GM21737 (cell line): ENCODE results near the gene CACNG4.

ENCODE experiments used
- ATAC-seq: cut with Tn5 transposase; IDR thresholded peaks from one replicate; pipeline ENCODE4 v1.9.1; 2021; ENCODE audit warnings: mild to moderate bottlenecking, moderate library complexity; ENCODE audit not compliant: unreplicated experiment

CACNG4 gene

DNA sequence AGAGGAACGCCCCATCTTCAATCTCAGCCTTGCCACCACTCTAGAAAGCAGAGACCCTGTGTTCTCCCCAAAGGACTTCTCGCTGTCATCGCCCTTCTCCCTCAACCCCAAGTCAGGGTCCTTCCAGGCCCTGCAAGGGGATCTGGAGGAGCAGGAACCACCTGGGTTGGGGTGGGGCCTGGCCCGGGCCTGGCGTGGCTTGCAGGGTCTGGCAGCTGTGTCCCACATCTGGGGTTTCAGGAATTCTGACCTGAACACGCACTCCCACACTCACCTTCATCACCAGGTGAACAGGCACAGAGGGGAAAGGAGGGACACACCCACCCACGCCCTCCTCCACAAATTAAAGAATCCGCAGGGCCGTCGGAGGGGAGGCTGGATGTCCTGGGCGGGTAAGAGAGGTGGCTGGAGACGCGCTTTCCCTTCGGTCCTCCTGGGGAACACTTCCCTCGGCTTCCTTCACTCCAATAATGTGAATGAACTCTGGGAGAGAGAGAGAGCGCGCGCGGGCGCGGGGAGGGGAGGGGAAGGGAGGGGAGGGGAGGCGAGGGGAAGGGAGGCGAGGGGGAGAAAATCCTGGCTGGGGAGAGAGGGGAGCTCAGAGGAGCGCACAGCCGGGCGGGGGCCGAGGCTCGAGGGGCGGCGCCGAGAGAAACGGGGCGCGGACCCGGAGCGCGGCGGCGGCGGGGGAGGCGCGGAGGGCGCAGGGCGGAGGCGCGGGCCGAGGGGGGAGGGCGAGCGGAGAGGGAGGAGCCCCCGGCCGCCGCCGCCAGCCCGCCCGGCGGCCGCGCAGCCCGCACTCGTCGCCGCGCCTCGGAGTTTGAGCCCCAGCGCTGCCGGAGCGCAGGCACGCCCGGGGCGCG lies at the start of gene CACNG4:
TSS of gene CACNG4 (plus strand) at position 799 of the 863 bp plus-strand sequence. CDS start 205 bp downstream, outside the sequence.
- ATAC-seq, result no peak

DNA sequence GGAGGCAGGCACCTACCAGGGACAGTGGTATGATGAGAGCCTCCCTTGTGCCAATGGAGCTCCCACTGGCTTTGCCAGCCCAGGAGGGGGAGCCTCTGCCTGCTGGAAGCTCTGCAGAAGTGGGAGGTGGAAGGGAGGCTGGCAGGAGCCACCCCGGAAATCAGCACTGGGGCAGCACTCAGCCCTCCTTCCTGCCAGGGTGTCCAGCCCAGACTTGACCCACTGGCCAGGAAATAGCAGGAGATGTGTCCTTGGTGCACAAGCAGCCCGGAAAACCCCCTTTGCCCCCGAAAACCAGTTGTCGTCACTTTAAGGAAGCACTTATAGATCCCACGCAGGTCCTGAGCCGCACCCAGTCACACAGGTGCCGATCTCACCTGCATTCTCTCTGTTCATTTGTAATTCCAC lies 49.3 kb upstream of the CACNG4 start:
- ATAC-seq, result no peak

DNA sequence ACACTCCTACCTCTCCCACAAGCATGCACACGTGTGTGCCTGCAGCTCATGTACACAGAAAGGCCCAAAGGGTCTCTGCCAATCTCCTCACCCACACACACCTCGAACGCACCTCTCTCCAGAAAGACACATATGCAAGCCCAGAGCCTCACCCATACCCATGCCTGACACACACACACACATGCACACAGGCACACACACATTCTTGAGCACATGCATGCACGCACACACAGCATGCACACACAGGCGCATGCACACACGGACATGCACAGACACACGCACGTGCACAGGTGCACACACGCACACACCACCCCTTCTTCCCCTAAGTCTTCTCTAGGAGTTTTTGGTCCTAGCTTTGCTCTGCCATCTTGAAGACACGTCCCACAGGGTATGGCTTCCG lies 48.7 kb upstream of the CACNG4 start:
- ATAC-seq, result no peak

DNA sequence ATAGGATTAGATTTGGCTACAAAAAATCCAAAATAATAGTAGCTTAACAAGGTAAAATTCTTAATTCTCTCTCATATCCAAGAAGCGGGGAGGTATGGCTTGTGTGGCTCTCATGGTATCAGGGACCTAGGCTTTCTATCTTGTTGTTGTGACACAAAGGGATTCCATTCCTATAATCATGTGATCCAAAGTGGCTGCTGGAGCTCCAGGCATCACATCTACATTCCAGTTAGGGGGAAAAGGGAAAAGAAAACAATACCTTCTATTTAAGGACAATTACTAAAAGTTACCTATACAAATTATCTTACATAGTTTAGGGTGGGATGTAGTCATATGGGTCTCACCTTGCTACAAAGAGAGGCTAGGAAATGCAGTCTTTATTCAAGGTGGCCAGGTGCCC lies 47.6 kb upstream of the CACNG4 start:
- ATAC-seq, result no peak

DNA sequence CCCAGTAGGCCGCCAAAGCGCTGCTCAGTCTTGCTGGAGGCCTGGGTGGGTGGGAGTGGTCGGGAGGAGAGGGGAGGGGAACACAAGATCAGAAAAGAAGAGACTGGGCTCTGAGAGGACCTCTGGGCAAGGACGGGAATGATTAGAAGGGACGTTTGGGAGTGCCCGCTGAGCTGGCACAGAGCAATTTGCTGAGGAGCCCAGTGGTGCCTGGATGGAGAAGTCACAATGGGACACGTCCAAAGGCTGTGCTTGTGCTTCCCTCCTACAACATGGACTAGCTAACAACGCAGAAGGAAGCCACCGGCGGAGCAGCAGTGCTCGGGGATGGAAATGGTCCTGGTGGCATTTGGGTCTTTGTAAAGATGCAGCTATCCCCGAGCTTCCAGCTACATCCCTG lies 45.6 kb upstream of the CACNG4 start:
- ATAC-seq, result no peak

DNA sequence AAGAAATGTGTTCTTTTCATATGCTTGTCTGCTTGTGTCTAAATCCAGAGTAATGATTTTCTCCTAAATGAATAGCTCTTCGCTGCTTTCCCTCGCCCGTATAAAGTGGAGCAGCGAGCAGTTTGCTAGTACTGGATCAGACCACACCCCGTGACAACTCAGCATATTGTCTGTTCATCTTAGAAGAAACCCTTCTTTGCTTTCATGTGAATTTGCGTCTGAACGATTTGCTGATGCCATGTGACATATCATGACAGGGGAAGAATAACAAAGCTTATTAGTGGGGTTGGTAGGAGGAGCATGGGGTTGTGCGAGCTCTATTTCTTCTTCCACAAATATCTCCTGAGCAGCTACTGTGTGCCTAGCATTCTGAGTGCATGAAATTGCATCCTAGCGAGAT lies 44.1 kb upstream of the CACNG4 start:
- ATAC-seq, result no peak

DNA sequence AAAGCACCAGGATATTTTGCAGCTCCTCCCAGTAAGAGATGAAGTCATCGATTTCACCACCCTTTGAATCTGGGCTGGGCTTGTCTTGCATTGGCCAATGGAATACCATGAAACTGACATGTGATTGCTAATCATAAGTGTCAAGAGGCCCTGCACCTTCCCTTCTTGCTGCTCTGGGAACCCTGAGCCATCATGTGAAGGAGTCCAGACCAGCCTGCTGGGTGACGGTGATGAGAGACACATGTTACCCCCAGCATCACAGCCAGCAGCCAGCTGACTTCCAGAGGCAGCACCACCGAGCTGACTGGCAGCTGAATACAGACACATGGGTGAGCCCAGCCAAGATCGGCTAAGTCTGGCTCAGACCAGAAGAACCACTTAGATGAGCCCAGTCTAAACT lies 43.6 kb upstream of the CACNG4 start:
- ATAC-seq, result no peak

DNA sequence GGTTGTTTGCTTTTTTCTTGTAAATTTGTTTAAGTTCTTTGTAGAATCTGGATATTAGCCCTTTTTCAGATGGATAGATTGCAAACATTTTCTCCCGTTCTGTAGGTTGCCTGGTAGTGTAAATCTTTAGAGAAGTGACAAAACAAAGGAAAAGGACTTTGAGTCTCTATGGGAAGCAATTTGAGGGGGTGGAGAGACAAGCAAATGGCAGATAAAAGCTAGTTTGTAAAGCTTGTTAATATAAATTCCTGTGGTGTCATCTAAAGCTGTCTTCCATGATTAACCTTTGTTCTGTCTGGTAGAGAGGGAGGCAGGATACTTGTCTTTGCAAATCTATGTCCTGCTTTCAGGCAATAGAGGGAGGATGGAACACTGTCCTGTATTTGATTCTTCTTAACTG lies 40.6 kb upstream of the CACNG4 start:
- ATAC-seq, result no peak

DNA sequence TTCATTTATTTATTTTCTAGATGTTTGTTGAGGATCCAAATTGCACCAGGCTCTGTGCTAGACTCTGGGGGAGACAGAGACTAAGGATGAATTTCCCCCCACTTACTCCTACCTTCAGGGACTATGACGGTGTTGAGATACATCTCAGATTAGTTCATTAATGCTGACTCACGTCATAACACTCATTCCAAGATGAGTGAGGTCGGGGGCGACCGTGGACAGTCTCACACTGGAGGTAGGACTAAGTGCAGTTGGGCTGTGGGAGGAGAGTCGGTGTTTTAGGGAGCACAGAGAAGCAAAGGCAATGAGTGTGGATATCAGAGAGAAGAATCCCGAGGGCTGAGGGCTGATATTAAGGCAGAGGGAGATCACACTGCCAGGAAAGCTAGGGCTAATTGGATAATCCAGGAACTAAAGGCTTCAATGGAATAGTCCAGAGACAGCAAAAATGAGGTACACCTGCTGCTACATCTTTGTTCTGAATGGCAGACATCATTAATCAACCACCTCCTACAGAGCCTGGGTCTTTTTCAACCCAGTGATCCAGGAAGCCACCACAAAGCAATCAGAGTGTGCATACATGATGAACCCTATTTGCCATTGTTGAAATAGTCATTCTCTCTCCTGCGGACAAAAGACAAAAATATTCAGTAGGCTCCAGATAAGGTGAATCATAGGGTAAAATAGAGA lies 38.6 kb upstream of the CACNG4 start:
- no peak for ATAC-seq

DNA sequence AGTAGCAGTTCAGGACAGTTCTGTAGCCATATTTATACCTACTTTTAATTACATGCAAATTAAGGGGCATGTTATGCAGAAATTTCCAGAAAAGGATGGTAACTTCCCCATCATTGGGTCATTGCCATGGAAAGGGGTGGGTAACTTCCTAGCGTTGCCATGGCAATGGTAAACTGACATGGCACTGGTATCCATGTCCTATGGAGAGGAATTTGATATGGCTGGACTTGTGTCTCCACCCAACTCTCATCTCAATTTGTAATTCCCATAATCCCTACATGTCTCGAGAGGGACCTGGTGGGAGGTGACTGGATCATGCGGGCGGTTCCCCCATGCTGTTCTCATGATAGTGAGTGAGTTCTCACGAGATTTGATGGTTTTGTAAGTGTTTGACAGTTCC lies 35.6 kb upstream of the CACNG4 start:
- no peak for ATAC-seq

DNA sequence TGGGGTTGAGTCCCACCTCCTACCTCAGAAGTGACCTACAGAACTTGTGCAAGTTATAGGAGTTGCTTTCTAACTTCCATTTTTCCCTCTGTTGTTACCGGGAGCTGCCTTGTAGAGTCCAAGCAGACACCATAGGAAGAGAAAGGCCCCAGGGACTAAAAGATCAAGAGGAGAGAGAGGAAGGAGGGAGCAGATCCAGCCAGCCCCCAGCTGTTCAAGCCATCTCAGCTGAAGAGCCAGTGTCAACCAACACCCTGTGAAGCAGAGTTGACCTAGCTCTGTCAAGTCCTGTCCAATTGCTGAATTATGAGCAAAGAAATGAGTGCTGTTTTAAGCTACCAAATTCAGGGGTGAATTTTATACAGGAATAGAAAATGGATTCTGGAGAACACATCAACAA lies 34.9 kb upstream of the CACNG4 start:
- no peak for ATAC-seq

DNA sequence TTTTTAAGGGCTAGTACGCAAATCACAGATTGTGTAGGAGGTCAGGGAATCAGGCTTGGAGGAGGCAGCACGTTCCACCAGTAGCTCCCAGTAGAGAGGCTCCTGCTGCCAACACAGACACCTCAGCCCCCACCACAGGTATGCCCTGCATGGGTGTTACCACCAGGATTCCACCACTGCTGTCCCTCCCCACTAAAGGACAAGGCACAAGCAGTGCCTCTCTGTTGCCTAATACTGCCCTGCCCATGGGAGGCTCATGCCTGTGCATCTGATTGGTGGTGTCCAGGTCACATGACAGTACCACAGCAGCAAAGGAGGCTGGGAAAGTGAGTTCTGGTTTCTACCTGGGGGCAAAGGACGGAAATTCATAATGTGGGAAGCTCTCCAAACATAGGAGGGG lies 33.6 kb upstream of the CACNG4 start:
- ATAC-seq, result no peak

DNA sequence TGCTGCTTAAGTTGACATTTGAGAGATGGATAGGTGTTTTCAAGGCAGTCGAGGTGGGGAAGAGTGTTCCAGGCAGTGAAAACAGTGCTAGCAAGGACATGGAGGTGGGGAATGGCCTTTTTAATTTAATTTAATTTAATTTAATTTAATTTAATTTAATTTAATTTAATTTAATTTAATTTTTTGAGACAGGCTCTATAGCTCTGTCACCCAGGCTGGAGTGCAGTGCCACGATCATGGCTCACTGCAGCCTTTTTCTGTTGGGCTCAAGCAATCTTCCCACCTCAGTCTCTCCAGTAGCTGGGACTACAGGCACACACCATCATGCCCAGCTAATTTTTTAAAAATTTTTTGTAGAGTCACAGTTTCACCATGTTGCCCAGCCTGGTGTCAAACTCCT lies 32.2 kb upstream of the CACNG4 start:
- ATAC-seq, result no peak

DNA sequence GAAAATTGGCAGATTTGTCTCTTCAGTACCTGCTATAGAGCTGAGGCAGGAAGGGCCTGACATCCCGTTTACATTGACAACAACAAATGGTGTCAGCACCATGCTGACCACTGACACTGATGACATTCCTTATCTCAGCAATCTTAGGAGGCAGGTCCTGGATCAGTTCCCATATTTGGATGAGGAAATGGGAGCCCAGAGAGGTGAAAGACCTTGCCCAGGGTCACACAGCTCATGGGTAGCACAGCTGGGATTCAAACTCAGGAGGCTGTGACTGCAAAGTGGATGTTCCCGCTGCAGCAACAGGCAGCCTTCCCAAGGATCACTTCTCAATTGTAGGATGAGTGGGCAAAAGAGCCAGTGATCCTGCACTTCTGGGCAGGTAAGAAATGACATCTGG lies 30.5 kb upstream of the CACNG4 start:
- no peak for ATAC-seq

DNA sequence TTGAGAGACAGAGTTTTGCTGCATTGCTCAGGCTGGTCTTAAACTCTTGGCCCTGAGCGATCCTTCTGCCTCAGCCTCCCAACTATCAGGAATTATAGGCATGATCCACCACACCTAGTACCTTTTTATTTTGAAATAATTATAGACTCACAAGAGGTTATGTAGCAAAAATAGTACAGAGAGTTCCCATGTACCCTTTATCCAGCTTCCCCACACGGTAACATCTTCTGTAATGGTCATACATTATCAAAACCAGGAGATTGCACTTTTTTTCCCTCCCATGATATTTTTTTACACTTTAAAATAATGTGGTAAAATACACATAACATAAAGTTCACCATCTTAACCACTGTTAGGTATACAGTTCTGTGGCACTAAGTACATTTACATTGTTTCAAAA lies 28.8 kb upstream of the CACNG4 start:
- ATAC-seq, result no peak

DNA sequence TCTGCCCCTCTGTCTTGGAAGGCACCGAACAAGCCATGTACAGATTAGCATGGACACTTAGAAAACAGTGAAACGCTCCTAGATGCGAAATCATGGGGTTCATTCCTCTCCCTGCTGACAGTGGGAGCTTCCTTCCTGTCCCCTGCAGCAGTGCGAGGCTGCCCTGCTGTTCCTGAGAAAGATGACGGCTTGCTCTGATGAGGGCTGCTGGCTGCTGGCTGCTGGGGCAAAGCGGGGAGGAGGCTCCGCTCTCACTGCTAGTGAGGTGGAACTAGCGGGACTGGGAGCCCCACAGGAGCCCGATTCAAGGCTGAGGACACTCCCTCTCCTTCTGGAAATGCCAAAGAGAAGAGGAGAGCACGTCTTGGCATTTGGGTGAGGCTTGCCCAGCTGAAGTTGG lies 25.9 kb upstream of the CACNG4 start:
- no peak for ATAC-seq

DNA sequence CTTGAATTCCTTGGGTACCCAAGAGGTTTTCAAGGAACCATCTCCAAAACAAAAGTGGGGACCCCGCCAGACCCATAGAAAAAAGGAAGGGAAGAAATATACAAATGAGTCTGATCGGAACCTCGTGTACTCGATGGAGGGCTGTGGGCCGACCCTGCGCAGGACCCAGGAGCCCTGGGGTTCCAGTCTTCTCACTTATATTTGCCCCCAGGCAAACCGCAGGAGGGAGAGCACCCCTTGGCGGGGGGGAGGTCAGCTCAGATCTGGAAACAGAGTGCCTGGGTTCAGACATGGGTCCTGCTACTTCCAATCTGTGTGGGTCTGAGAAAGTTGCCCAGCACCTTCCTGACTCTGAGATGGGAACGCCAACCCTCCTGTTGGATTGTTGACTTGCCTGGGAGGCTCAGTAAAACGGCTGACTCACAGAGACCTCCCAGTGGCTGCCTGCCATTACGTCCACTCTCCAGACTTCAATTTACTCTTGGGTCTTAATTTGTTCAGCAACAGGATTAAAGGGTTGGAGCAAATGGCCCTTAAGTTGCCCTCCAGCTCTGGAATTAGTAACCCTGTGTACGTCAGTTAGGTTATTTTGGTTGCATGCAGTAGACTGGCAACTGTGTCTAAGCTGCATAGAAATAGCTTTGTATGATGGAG lies 24.9 kb upstream of the CACNG4 start:
- no peak for ATAC-seq

DNA sequence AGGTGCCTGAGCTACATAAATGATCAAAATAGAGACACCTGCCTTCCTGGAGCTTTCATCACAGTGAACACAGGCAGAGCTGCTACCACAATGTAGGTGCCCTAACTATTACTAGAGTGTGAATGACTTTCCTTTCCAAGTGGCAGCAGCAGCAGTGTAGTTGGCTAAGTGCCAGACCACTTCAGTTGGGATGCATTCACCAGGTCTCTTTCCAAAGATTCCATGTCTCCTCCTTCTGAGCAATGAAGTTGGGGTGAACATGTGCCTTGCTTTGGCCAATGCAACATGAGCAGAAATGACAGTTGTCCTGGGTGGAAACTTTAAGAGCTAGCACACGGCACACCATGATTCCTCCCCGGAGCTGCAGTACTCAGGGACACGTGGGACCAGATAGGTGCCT lies 23.3 kb upstream of the CACNG4 start:
- ATAC-seq, result no peak

DNA sequence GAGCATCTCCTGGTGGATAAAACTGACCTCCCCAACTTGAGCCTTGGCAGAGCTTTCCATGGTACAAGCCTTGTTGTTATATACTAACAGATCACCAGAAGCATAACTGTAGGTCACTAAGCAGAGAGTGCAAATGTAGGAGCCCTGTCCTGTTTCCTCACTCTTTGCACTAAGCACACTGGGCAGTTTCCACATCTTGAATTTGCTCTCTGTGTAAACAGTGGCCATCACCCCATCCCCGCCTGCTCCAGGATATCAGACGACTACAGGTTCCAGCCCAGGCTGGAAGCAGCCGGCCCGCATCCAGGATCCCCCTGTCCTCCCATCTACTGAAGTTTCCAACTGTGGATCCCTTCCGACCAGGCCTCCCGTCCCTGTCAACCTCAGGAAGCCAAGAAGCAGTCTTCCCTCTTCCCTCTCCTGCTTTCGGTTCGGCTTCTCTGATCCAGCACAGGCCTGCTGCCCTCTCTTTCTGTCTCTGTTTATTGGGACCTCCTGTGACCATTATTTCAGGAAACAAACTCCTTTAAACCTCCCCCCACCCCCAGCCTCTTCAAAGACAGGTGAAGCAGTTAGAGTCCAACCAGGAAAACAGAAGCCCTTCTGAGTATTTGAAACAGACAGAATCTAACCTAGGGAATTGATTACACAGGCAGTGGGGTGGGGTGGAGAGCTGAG lies 22.6 kb upstream of the CACNG4 start:
- no peak for ATAC-seq

DNA sequence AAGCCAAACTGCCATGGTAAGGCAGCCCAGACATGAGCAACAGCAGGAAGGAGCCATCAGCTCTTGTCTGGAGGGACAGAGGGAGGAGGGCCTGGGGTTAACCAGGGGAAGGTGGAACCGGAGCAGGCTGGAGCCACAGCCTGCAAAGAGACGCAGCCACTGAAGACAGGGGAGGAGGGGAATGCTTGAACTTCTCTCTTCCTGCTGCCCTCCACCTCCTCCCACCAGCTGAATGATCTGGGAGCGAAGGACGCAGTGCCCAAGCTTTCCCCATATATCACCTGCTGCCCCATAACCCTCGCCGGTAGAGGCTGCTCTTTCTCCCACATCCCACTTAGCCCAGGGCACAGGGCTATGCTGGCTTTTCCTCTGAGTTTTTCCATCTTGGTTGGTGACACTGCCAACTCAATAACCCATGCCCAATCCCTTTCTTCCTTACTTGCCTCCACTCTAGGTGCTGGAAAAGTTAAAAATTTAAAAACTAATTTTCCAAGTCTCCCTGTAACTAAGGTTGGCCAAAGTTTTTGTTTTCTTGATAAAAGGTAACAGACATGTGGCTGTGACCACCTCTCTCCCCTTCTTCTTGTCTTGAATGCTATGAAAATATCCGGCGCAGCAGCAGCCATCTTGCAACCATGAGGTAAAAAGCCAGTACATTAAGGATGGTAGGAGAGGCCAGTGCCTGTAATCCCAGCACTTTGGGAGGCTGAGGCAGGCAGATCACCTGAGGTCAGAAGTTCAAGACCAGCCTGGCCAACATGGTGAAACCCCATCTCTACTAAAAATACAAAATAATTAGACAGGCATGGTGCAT lies 21.8 kb upstream of the CACNG4 start:
- no peak for ATAC-seq

DNA sequence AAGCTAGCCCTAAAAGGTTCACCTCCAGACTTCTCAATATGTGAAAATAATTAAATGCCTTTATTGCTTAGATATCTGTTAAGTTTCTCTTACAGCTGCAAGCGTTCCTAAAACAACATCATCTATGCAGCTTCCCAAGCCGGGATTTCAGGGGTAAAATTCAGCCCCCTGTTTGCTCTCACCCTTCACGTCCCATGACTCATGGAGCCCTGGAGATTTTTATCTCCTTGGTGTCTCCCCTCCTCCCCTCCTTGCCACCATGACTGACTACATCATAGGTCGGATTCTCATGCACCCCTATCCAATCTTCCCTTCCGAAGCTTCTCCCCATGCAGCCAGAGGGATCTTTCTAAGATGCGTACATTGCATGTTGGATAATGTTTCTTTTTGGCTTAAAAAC lies 21.0 kb upstream of the CACNG4 start:
- ATAC-seq, result no peak
